HL-60/S4 treated with retinoic acid at 250 ng/mL for 4 days and 3 days (cell line): ENCODE measurements around the gene CAMSAP1.
"Not testable (repeated sequence)": the region's sequence is repeated elsewhere in the genome, so short reads cannot be mapped to it uniquely, and the experiment has no call there.

Experiments used
- in situ Hi-C: fragments of 300-500 bp; cut with MboI; formaldehyde crosslinking; loops from 2 replicates; pipeline ENCODE4 v1.7.0; 2022; ENCODE audit warnings: low sequenced_read_pairs

The CAMSAP1 gene

DNA sequence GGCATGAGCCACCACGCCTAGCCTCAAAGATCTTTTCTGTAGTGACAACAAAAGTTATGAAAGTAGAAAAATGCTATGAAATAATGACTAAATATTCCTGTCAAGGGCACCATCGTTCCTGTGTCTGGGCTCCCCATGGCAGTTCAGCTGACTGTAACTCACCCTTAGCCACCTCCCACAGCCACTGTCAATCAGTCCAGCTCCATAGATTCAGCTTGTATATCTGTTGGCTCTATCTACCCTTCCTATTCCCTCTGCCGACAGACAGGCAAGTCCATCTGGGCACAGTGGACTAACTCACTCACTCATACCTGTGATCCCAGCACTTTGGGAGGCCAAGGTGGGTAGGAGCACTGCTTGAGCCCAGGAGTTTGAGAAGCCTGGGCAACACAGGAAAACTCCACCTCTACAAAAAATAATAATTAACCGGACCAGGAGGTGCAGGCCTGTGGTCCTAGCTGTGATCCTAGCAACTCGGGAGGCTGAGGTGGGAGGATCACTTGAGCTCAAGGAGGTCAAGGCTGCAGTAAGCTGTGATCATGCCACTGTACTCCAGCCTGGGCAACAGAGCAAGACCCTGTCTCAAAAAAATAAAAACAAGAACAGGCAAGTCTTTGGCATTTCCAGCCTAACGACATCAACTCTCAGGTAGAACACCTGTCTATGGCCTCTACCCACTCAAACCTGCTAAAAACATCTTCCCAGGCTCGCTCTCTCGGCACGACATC lies 6.2 kb downstream of the CAMSAP1 start:
- in situ Hi-C loops = no loop called here

DNA sequence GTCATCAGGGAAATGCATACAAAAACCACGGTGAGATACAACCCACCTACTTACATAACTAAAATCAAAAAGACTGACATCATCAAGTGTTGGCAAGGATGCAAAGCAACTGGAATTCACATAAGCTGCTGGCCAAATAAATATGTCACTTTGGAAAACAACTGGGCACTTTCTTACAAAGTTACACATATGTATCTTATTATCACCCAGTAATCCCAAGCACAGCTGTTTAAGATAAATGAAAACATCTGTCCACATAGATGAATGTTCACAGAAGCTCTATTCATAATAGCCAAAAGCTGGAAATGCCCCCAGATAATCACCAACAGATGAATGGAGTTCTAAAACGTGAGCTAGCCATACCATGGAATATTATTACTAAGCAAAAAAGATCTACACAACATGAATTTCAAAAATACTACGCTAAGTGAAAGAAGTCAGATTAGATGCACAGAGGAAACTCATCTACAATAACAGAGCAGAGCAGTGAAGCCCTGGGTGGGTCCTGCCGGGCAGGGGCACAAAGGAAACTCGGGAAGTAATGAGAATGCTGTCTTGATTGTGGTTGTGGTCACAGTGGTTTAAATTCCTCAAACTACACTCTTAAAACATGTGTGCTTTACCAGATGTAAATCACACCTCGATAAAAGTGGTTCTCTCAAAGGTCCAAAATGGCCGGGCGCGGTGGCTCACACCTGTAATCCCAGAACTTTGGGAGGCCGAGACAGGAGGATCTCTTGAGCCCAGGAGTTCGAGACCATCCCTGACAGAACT lies 8.5 kb downstream of the CAMSAP1 start:
- in situ Hi-C loops = no loop called here

- in situ Hi-C loops = no loop called here
These were observed 10.7 kb downstream of the CAMSAP1 start for GRCh38 chr9:135896626-135897025.

DNA sequence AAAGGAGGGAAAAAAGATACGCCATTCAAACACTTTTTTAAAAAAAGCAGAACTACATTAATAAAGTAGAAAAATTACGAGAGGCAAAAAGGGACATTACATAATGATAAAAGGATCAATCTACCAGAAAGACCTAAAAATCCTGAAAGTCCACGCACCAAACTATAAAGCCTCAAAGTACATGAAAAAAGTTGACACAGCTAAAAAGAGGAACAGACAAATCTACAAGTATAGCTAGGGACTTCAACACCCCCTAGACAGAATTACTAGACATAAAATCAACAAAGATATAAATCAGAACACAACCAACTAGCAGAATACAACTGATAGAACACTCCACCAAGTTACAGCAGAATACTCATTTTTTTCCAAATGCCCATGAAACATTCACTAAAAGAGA lies 11.1 kb downstream of the CAMSAP1 start:
- in situ Hi-C loops = no loop called here

DNA sequence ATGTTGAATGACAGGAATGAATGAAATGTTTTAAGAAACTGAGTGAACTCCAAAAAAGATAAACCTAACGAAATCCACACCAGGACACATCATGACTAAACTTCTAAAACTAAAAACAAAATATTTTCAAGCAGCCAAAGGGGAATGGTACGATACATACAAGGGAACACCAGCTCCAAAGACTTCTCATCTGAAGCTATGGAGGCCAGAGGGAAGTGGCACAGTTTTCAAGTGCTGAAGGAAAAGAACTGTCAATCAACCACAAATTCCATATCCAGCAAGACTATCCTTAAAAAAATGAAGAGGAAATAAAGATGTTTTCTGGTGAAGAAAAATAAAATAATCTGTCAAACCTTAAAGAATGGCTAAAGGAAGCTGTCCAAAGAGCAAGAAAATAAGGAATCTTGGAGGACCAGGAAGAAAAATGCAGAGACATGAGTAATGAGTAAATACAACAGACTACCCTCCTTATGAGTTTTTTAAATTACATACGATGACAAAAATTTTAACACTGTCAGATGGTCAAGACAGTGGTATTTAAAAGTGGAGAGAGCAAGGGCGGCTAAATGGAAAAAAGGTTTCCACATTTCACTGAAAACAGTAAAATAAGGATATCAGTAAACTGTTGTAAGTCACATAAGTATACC lies 12.0 kb downstream of the CAMSAP1 start:
- in situ Hi-C loops = no loop called here

DNA sequence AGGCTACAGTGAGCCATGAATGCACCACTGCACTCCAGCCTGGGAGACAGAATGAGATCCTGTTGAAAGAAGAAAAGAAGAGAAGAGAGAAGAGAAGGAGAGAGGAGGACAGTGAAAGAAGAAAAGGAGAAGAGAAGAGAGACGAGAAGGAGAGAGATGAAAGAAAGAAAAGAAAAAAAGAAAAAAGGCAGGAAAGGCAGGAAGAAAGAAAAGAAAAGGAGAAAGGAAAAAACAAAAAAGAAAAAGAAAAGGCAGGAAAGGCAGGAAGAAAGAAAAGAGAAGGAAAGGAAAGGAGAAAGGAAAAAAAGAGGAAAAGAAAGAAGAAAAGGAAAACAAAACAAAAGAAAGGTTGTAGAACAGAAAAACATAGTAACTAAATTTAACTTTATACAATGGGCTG lies 14.2 kb downstream of the CAMSAP1 start:
- in situ Hi-C loops = no loop called here

DNA sequence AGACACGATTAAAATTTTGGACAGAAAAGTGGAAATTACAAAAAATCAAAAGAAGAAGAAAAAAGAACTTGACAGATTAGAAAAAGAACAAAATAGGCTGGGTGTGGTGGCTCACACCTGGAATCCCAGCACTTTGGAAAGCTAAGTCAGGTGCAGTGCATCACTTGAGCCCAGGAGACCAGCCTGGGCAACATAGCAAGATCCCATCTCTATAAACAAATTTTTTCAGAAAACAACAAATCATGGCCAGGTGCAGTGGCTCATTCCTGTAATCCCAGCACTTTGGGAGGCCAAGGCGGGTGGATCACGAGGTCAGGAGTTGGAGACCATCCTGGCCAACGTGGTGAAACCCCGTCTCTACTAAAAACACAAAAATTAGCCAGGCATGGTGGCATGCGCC lies 15.0 kb downstream of the CAMSAP1 start:
- in situ Hi-C loops = not testable (repeated sequence)

DNA sequence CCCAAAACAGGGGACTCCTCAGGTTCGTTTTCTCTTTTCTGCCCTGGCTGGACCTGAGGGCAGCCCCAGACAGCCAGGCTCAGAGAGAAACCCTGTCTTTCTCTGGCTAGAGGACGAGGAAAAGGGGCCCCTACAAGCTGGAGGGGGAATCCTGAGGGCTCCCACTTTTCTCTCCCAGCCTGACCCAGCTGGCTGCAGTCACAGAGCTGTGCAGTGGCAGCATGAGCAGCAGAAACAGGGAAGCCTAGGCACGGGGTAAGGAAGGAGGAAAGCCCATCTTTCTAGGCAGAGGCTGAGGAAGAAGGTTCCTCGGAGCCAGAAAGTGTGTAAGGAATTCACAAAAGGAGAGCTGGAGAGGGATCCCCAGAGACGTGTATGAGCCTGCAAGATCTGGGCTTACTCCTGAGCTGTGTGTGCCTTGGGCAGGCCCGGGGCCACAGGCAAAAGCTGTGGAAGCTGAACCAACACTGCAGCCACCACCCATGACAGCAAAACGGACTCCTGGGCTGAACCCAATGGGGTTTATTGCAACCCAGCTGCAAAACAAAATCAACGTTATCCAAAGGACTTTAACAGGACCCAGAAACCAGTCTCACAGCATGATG lies 16.2 kb downstream of the CAMSAP1 start:
- in situ Hi-C loops = no loop called here

- in situ Hi-C loops = no loop called here
These were observed 16.9 kb downstream of the CAMSAP1 start for GRCh38 chr9:135890190-135891026.

- in situ Hi-C loops = no loop called here
These were observed 17.7 kb downstream of the CAMSAP1 start for GRCh38 chr9:135889564-135890189.

GRCh38 chr9:135888766-135889394 lies 18.5 kb downstream of the CAMSAP1 start:
- in situ Hi-C loops = no loop called here

GRCh38 chr9:135888126-135888765 lies 19.1 kb downstream of the CAMSAP1 start:
- in situ Hi-C loops = no loop called here

DNA sequence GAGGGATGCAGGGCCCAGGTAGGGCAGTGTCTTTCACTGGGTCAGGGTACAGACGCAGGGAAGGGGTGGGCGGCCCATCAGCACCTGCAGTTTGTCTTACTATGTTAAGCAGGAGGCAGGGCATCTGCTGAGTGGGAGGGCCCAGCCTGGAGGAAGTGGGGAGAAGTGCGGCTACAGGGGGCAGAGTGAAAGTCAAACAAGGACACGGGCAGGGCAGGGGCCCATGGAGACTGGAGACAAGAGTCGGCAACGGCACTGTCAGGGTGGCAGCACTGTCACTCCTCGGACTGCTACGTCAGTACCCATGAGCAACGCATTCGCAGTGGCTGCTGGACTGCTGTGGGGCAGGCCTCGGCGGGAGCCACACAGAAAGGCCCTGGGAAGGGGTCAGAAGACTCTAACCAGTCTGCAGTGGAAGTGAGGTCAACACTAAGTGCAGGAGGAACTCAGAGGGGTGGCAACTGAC lies 19.7 kb downstream of the CAMSAP1 start:
- in situ Hi-C loops = no loop called here

DNA sequence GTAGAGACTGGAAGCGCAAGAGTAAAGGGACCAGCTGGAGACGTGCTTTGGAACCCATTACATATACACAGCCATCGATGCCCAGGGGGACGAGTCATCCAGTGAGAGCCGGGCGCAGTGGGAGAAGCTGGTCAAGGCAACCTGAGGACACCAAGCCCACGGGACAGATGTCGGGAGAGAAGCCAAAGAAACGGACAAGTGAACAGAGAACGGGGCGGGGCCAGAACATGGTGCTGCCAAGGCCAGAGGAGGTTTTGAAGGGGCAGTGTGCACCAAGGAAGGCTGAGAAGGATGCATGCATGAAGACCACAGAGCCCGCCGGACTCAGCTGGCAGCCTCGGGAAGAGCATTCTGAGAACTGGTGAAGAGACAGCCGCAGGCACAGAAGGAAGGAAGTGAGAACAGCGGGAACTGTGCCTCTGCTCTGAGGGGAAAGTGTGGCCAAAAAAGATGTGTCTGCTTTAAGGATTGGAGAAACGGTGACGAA lies 20.3 kb downstream of the CAMSAP1 start:
- in situ Hi-C loops = no loop called here

GRCh38 chr9:135886147-135886981 lies 21.0 kb downstream of the CAMSAP1 start:
- in situ Hi-C loops = no loop called here

DNA sequence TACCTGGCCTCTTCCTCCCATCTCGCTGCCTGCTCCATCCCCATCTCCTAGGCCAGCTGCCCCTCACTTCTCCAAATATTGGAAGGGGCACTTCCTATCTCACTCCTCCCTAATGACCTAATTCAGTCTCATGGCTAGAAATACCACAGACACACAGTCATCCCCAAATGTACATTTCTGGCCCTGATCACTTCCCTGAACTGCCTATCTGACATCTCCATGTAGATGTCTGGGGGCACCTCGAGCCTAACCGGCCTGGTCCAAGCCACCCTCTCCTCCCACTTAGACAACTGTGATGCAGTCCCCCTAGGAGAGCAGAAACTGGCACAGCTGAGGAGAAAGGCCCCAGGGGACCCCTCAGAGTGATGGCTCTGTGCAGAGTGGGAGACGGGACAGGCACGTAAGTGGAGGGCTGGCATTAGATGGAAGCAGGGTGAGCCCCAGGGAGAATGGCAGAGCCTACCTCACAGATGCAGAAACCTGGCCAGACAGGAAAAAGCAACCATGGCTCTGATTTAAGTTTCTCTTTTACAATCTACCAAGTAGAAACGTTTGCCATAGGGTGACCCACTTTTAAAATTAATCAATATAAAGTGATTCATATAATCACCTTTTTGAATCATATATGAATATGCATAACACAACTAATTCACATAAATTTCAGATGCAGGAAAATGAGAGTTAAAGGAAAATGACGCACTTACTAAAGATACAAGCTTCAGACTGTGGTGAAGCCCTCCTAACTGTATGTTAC lies 22.1 kb downstream of the CAMSAP1 start:
- in situ Hi-C loops = no loop called here

DNA sequence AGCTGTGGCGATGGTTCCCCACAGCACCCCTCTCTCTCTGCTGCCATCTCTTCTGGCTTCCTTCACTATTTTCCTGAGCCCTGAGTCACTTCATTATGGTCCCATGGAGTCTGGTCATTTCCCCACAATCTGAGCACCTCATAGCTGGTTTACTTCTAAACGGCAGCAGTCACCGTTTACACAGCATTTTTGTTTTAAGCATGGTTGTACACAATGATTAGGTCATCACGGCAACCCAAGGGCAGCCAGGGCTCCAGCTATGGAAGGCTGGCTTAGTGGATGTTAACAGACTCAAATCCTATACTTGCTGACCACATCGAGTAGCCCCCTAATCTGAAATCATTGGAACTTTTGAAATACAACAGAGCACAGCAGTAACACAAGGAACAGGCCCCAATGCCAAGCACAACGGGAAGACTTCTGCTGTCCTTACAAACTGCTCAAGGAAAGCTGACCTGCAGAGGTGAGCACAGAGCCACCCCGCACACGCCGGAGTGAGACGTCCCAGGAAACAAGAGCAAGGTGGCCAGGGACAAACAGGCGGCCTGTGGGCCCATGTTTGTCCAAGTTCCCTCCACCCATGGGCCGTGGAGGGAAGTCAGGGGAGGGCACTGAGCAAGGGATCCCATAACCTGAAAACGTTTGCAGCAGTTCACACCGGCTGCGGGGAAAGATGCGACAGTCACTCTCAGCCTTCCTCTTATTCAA lies 22.9 kb downstream of the CAMSAP1 start:
- in situ Hi-C loops = no loop called here
